CD4-positive, alpha-beta T cell (primary cell): ENCODE results near the gene PRDM16. TPM values are rescaled to one million over a fixed set of nuclear protein-coding genes. Genes with fewer than 3 reads are reported as not detected.

Experiments
- ATAC-seq: fragments of 200-7000 bp; cut with Tn5 transposase; one replicate; pipeline ENCODE4 v1.10.0; 2022; ENCODE audit warnings: mild to moderate bottlenecking; ENCODE audit not compliant: poor library complexity
- CTCF ChIA-PET: fragments of 350-600 bp; sonication (Branson Sonifier 250); formaldehyde crosslinking; loops from one replicate; lab custom pipeline; 2021; ENCODE audit warnings: antibody characterized with exemption, inconsistent platforms; lab: Charles Lee
- POLR2A ChIA-PET: fragments of 350-600 bp; sonication (Branson Sonifier 250); formaldehyde crosslinking; loops from one replicate; lab custom pipeline; 2021; ENCODE audit warnings: antibody characterized with exemption, inconsistent platforms; lab: Charles Lee
- DNase-seq, 14 experiments: peaks; one replicate each; pipeline ENCODE4 v3.0.0-alpha.2; 2013 to 2020; ENCODE audit warnings: mixed read lengths in 2 of 14
- H3K27ac ChIP-seq, 2 donors: one replicate each; pipeline versions ENCODE4 v1.5.1 to v1.7.0; 2013; ENCODE audit warnings: low read length in 2 of 2, low read depth in 1 of 2, mild to moderate bottlenecking in 1 of 2
- H3K27me3 ChIP-seq, 2 experiments: 1 replicate in 1 of 2; 2 replicates in 1 of 2; pipeline versions ENCODE4 v1.6.1 to v1.7.0; 2013; ENCODE audit warnings: low read length in 2 of 2, control low read depth in 1 of 2, mild to moderate bottlenecking in 1 of 2, moderate library complexity in 1 of 2; ENCODE audit not compliant: insufficient read depth in 2 of 2, control insufficient read depth in 1 of 2
- H3K36me3 ChIP-seq: one replicate; pipeline ENCODE4 v1.6.1; 2013; ENCODE audit warnings: low read length, control low read depth; ENCODE audit not compliant: insufficient read depth
- H3K4me1 ChIP-seq: one replicate; pipeline ENCODE4 v1.6.1; 2013; ENCODE audit warnings: low read length, control low read depth; ENCODE audit not compliant: insufficient read depth
- H3K4me3 ChIP-seq: one replicate; pipeline ENCODE4 v1.5.1; 2013; ENCODE audit warnings: mild to moderate bottlenecking, low read length, moderate library complexity
- H3K9me3 ChIP-seq, 2 experiments: 1 replicate in 1 of 2; 2 replicates in 1 of 2; pipeline versions ENCODE4 v1.6.1 to v1.7.0; 2013; ENCODE audit warnings: low read length in 2 of 2, mild to moderate bottlenecking in 2 of 2, control low read depth in 1 of 2, moderate library complexity in 1 of 2; ENCODE audit not compliant: control insufficient read depth in 1 of 2, insufficient read depth in 1 of 2
- H3K27ac Mint-ChIP-seq: one replicate; pipeline ENCODE4 v1.8.0; 2020; ENCODE audit warnings: mixed read lengths
- H3K27me3 Mint-ChIP-seq: one replicate; pipeline ENCODE4 v1.8.0; 2021; ENCODE audit warnings: mixed read lengths
- H3K36me3 Mint-ChIP-seq: one replicate; pipeline ENCODE4 v1.8.0; 2021; ENCODE audit warnings: low read depth, mixed read lengths
- H3K4me1 Mint-ChIP-seq: one replicate; pipeline ENCODE4 v1.8.0; 2021; ENCODE audit warnings: low read depth, mixed read lengths
- H3K4me3 Mint-ChIP-seq: one replicate; pipeline ENCODE4 v1.8.0; 2020; ENCODE audit warnings: mild to moderate bottlenecking, mixed read lengths
- H3K9me3 Mint-ChIP-seq: one replicate; pipeline ENCODE4 v1.8.0; 2020; ENCODE audit warnings: mixed read lengths
- intact Hi-C, 2 experiments: fragments of 100-400 bp; cut with DNase I in 1 of 2; cut with micrococcal nuclease in 1 of 2; formaldehyde crosslinking; loops; one replicate each; pipeline versions ENCODE4 v1.15.1 to v1.9.0; 2023 to 2025; cut with DNase I, micrococcal nuclease
- total RNA-seq, 174 experiments: library from RNA in 2 of 174; stranded (reverse) in 2 of 174; gene quantifications; one replicate each; pipeline ENCODE4 v1.2.3 and lab custom pipeline; 2021 to 2026
- TF ChIP-seq, protein P1 (sequence below): fragments of 200-600 bp; IDR thresholded peaks from one replicate; pipeline ENCODE4 v1.8.0; 2022; ENCODE audit warnings: antibody characterized with exemption, mild to moderate bottlenecking

PRDM16 gene
- total RNA-seq, 2 experiments from 2014 or later = not detected

DNA sequence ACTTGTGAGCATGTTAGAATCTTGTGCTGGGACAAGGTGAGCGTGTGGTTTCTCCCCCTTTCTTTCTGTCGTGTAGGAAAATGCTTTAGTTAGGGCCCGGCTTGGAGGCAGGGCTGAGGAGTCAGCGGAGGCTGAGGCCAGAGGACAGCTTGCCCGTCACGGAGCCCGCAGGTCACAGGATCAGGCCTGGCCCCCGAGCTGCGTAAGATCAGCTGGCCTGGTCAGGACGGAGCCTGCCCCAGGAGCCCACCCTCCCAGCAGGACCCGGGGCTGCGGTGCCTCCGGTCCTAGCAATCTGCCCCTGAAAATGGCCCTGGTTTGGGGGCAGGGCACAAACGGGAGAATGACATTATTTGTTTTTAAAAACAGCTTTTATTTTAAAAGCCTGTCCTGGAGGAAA lies 52.0 kb downstream of the PRDM16 start:
- Mint-ChIP-seq H3K36me3 (no peaks in the 10 kb centered on the region), H3K27ac (no peak overlapping the region), H3K9me3 (no peaks in the 10 kb centered on the region), H3K4me1 (no peaks in the 10 kb centered on the region), H3K4me3 (no peak overlapping the region), H3K27me3 (no peaks in the 10 kb centered on the region)
- POLR2A ChIA-PET = no interaction called here
- TF ChIP-seq, protein P1, sequence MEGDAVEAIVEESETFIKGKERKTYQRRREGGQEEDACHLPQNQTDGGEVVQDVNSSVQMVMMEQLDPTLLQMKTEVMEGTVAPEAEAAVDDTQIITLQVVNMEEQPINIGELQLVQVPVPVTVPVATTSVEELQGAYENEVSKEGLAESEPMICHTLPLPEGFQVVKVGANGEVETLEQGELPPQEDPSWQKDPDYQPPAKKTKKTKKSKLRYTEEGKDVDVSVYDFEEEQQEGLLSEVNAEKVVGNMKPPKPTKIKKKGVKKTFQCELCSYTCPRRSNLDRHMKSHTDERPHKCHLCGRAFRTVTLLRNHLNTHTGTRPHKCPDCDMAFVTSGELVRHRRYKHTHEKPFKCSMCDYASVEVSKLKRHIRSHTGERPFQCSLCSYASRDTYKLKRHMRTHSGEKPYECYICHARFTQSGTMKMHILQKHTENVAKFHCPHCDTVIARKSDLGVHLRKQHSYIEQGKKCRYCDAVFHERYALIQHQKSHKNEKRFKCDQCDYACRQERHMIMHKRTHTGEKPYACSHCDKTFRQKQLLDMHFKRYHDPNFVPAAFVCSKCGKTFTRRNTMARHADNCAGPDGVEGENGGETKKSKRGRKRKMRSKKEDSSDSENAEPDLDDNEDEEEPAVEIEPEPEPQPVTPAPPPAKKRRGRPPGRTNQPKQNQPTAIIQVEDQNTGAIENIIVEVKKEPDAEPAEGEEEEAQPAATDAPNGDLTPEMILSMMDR = no peak
- DNase-seq = no peak
- intact Hi-C loops = no loop called here
- H3K9me3 ChIP-seq = peaks cover 0 to 9% of the 10 kb centered on the region in 2 experiments
- CTCF ChIA-PET = no interaction called here
- no peak overlapping the region for H3K4me3 ChIP-seq
- H3K36me3 ChIP-seq = no peaks in the 10 kb centered on the region
- H3K27ac ChIP-seq = no peak overlapping the region
- ATAC-seq = no peak
- no peaks in the 10 kb centered on the region for H3K27me3 ChIP-seq
- H3K4me1 ChIP-seq = no peaks in the 10 kb centered on the region

- no peak for DNase-seq
- no peaks in the 10 kb centered on the region for H3K36me3 ChIP-seq
- peaks cover 0 to 3% of the 10 kb centered on the region in 2 experiments for H3K9me3 ChIP-seq
- intact Hi-C loops = no loop called here
- Mint-ChIP-seq H3K9me3 (no peaks in the 10 kb centered on the region), H3K4me3 (no peak overlapping the region), H3K27me3 (no peaks in the 10 kb centered on the region), H3K4me1 (no peaks in the 10 kb centered on the region), H3K36me3 (no peaks in the 10 kb centered on the region), H3K27ac (no peak overlapping the region)
- no peaks in the 10 kb centered on the region for H3K4me1 ChIP-seq
- TF ChIP-seq, protein P1 = no peak
- ChIA-PET POLR2A (no interaction called here), CTCF (no interaction called here)
- H3K27ac ChIP-seq = no peak overlapping the region
- H3K27me3 ChIP-seq = no peaks in the 10 kb centered on the region
- ATAC-seq = no peak
- H3K4me3 ChIP-seq = no peak overlapping the region
Measured at GRCh38 chr1:3121401-3122210, 52.6 kb downstream of the PRDM16 start.

GRCh38 chr1:3122311-3122710 lies 53.3 kb downstream of the PRDM16 start:
- Mint-ChIP-seq H3K4me3 (no peak overlapping the region), H3K4me1 (no peaks in the 10 kb centered on the region), H3K36me3 (no peaks in the 10 kb centered on the region), H3K27me3 (no peaks in the 10 kb centered on the region), H3K27ac (no peak overlapping the region), H3K9me3 (no peaks in the 10 kb centered on the region)
- POLR2A ChIA-PET = no interaction called here
- no peaks in the 10 kb centered on the region for H3K27me3 ChIP-seq
- DNase-seq (no peak), ATAC-seq (no peak)
- H3K4me1 ChIP-seq = no peaks in the 10 kb centered on the region
- CTCF ChIA-PET = no interaction called here
- no peak overlapping the region for H3K4me3 ChIP-seq
- TF ChIP-seq, protein P1 = no peak
- H3K27ac ChIP-seq = no peak overlapping the region
- H3K9me3 ChIP-seq = no peaks in the 10 kb centered on the region
- no peaks in the 10 kb centered on the region for H3K36me3 ChIP-seq
- intact Hi-C loops = no loop called here
